Pancreas (tissue), 10 donors: Measurements from ENCODE around the gene FLG2. TPM values are rescaled to one million over a fixed set of nuclear protein-coding genes. Genes with fewer than 3 reads are reported as not detected.
A peak's percentile ranks its signal among the peaks of the same experiment; 100 is the strongest.

ENCODE experiments used
- ATAC-seq, 4 donors: fragments of 200-7000 bp; cut with Tn5 transposase; one replicate each; pipeline versions ENCODE4 v1.8.0 to v1.9.1; 2020; ENCODE audit warnings: mild to moderate bottlenecking in 4 of 4, moderate library complexity in 4 of 4
- DNase-seq, 6 donors: peaks; one replicate each; pipeline ENCODE4 v3.0.0-alpha.2; 2020
- FAIRE-seq: peaks from 2 replicates; lab custom pipeline; 2012; peaks lifted over from hg19 to GRCh38; lab: Jason Lieb, UNC
- H3K27ac ChIP-seq, 4 donors: fragments of 200-600 bp; sonication (generic); 1 replicate in 3 of 4; 2 replicates in 1 of 4; pipeline versions ENCODE4 v1.5.0 to v1.8.0; 2020
- H3K27me3 ChIP-seq, 4 donors: fragments of 200-600 bp; one replicate each; pipeline ENCODE4 v1.8.0; 2021
- H3K36me3 ChIP-seq, 3 donors: fragments of 200-600 bp; sonication (generic) in 1 of 3; one replicate each; pipeline versions ENCODE4 v1.5.0 to v1.8.0; 2020 to 2021
- H3K4me1 ChIP-seq, 3 donors: fragments of 200-600 bp; one replicate each; pipeline ENCODE4 v1.8.0; 2021
- H3K4me3 ChIP-seq, 4 donors: fragments of 200-600 bp; sonication (generic) in 2 of 4; one replicate each; pipeline versions ENCODE4 v1.5.0 to v1.8.0; 2020 to 2021
- H3K9me3 ChIP-seq, 4 donors: fragments of 200-600 bp; one replicate each; pipeline ENCODE4 v1.8.0; 2021
- CTCF ChIP-seq, 4 donors: fragments of 200-600 bp; sonication (generic) in 3 of 4; IDR thresholded peaks; one replicate each; pipeline versions ENCODE4 v1.5.0 to v1.8.0; 2021; ENCODE audit warnings: antibody characterized with exemption in 4 of 4
- WGBS, 2 donors: extraction: QIAGEN DNeasy Blood & Tissue Kit; methylation state at CpG; one replicate each; pipeline ENCODE4 v1.1.7; 2013; 5-methylcytosine and 5-hydroxymethylcytosine counted together
- intact Hi-C, 3 donors: fragments of 100-400 bp; cut with DNase I; formaldehyde crosslinking; loops; one replicate each; pipeline versions ENCODE4 v1.11.1 to v1.14.2; 2022
- polyA plus RNA-seq, 2 donors: library from polyadenylated mRNA; stranded (reverse); fragments of 200-250 nt; gene quantifications; one replicate each; pipeline ENCODE4 v1.2.3, GENCODE V29; 2013
- total RNA-seq, 6 donors: library from RNA; stranded (reverse); fragmentation: NEBNext Ultra II Directional in 4 of 6; extraction: Animal tissue kit (Norgen Biotek cat#: 25700) in 4 of 6; gene quantifications; one replicate each; pipeline versions ENCODE4 v1.2.1 to v1.2.4, GENCODE V29; 2021 to 2023
- donor health status: healthy with polysubstance abuse.
- donor health status: DM: no; HTN: no; CAD: no; lungs with moderate emphysema.
- donor health status: DM: no; HTN: no; CAD: no.
- donor health status: control.
- donor health status: control.
- donor health status: Bipolar disorder and iron deficiency.
- donor health status: DM: yes; HTN: yes; CAD: no.
- donor health status: DM: no; HTN: no; CAD: no.
- donor health status: DM: no; HTN: no; CAD: no.
- donor health status: DM: yes; HTN: yes; CAD: no.

FLG2 gene
- not detected for total RNA-seq
- under 1 TPM in 1 of 2 donors, not detected in 1; under 0.01 TPM for polyA plus RNA-seq

- no peak within 1 kb of the TSS for H3K27ac ChIP-seq
- no peaks in the 10 kb centered on the region for H3K27me3 ChIP-seq
- H3K4me3 ChIP-seq: no peak within 1 kb of the TSS
- FAIRE-seq (no peak), ATAC-seq (no peak), DNase-seq (no peak)
- 70 to 83% methylated on average over 2 of the region's 2 CpGs for WGBS, 2 donors
- TF ChIP-seq CTCF (IDR thresholded peaks at IDR 0.05): no peak
- H3K36me3 ChIP-seq: no peaks in the 10 kb centered on the region
- intact Hi-C loops: no loop called here
- H3K4me1 ChIP-seq: no peaks in the 10 kb centered on the region
- no peaks in the 10 kb centered on the region for H3K9me3 ChIP-seq
Observed at GRCh38 chr1:152359906-152360305, at the start of gene FLG2. Gene FLG2, minus strand, starts transcription at chr1:152360006. Its CDS starts 1,122 bp downstream, at chr1:152358884.

GRCh38 chr1:152408664-152409063 lies 48.9 kb upstream of the FLG2 start:
- no peak overlapping the region for H3K27ac ChIP-seq
- H3K4me3 ChIP-seq: no peak overlapping the region
- no peak for FAIRE-seq
- intact Hi-C loops: no loop called here
- no peaks in the 10 kb centered on the region for H3K36me3 ChIP-seq
- H3K4me1 ChIP-seq: no peaks in the 10 kb centered on the region
- ATAC-seq: no peak
- TF ChIP-seq CTCF (IDR thresholded peaks at IDR 0.05): no peak
- no peaks in the 10 kb centered on the region for H3K9me3 ChIP-seq
- no peaks in the 10 kb centered on the region for H3K27me3 ChIP-seq
- WGBS, 2 donors: 91 to 96% methylated on average over 4 of the region's 4 CpGs
- DNase-seq: no peak

DNA sequence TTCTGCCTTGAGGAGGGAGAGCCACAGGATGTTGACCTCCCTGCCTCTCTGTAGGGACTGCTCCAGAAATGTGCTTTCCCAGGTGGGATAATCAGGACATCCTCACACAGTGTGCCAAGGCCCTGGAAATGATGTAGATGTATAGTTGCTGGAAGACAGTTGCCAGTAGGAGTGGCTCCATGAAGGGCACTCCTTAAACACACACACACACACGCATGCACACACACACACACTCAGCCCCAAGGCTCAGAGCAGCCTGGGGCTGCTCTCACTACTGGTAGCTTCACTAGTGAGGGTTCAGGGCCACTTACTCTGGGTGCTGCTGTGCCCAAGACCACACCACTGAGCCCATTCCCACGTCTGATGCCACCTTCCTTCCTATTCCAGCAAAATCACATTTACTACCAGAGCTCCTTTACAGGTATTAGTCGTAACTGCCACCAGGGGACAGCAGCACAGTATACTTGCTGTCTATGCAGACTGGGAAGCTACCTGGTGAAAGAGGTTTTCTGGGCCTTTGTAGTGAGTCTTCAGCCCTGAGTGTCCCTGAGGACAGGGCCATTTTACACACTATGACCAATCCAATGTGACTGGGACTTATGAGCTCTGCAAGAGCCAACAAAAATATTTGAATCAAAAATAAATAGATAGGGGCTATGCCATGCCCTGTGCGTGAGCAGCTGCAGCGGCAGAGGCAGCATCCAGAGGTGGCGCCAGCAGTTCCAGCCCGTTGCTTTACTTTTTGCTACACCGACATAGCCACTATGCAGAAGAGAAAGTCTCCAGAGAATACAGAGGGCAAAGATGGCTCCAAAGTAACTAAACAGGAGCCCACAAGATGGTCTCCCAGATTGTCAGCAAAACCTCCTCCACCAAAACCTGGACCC lies 39.2 kb upstream of the FLG2 start:
- peak in 3 of 4 donors; percentile 18 to 35 (median 18) for TF ChIP-seq CTCF (IDR thresholded peaks at IDR 0.05)
- Histone ChIP-seq H3K9me3 (no peaks in the 10 kb centered on the region), H3K27me3 (no peaks in the 10 kb centered on the region), H3K36me3 (no peaks in the 10 kb centered on the region), H3K4me3 (no peak overlapping the region), H3K27ac (no peak overlapping the region), H3K4me1 (no peaks in the 10 kb centered on the region)
- FAIRE-seq (no peak), ATAC-seq (peak; percentile 52 to 68 (median 56)), DNase-seq (peak in 1 of 6 donors; percentile 22)
- intact Hi-C loops: no loop called here
- WGBS, 2 donors: 37 to 55% methylated on average over 8 of the region's 8 CpGs

DNA sequence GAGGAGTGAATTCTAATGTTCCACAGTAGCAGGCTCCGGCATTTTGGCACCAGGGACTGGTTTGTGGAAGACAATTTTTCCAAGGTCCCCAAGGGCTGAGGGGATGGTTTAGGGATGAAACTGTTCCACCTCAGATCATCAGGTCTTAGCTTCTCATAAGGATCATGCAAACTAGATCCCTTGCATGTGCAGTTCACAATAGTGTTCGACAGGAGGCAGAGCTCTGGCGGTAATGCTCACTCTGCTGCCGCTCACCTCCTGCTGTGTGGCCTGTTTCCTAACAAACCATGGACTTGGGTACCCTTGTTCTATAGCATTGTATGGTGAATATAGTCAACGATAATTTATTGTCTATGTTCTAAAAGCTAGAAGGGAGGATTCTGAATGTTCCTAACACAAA lies 37.7 kb upstream of the FLG2 start:
- no peak for FAIRE-seq
- no peak for TF ChIP-seq CTCF (IDR thresholded peaks at IDR 0.05)

DNA sequence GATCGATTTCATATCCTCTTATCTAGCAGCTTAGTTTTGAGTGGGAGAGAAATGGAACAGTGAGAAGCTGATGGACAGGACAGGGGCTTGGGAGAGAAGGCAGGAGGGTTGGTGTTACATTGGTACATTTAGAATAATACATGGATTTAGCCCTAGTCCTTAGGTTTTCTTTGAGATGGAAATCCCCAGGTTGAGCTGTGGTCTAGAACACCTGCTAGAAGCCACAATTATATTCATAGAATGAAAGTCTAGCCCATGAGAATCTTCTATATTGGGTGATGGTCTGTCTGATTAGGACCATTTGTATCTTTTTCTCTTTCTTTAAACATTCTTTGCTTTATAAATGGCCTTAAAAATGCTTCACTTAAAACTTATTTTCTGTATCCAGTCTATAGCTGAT lies 34.3 kb upstream of the FLG2 start:
- intact Hi-C loops: no loop called here
- H3K9me3 ChIP-seq: no peaks in the 10 kb centered on the region
- H3K4me1 ChIP-seq: no peaks in the 10 kb centered on the region
- TF ChIP-seq CTCF (IDR thresholded peaks at IDR 0.05): no peak
- no peaks in the 10 kb centered on the region for H3K36me3 ChIP-seq
- no peaks in the 10 kb centered on the region for H3K27me3 ChIP-seq
- H3K27ac ChIP-seq: no peak overlapping the region
- DNase-seq (no peak), FAIRE-seq (no peak), ATAC-seq (no peak)
- 27 to 40% methylated on average over 1 of the region's 1 CpG for WGBS, 2 donors
- H3K4me3 ChIP-seq: no peak overlapping the region

More for the DNA sequence above, 37.7 kb upstream of the FLG2 start:
- Histone ChIP-seq H3K4me3 (no peak overlapping the region), H3K9me3 (no peaks in the 10 kb centered on the region), H3K27me3 (no peaks in the 10 kb centered on the region), H3K4me1 (no peaks in the 10 kb centered on the region), H3K36me3 (no peaks in the 10 kb centered on the region), H3K27ac (no peak overlapping the region)
- DNase-seq: no peak
- intact Hi-C loops: no loop called here
- no peak for ATAC-seq
- 60 to 74% methylated on average over 5 of the region's 5 CpGs for WGBS, 2 donors
